ENCODE measurements around the gene TKFC.

DNA sequence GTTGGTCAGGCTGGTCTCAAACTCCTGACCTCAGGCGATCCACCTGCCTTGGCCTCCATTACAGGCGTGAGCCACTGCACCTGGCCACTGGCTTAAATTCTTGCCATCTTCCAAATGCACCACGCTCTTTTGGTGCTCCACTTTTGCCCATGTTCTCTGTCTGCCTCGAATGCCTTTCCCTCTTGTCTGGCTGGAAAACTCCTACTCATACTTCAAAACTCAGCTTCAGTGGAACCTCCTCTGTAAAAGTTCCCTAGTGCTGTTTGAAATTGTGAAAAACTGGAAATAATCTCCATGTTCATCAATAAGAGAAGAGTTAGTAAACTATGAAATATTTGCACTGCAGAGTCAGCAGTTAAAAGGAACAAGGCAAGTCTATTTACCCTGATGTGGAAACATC, 49.4 kb upstream of the TKFC start:
- TF ChIP-seq, protein P1, sequence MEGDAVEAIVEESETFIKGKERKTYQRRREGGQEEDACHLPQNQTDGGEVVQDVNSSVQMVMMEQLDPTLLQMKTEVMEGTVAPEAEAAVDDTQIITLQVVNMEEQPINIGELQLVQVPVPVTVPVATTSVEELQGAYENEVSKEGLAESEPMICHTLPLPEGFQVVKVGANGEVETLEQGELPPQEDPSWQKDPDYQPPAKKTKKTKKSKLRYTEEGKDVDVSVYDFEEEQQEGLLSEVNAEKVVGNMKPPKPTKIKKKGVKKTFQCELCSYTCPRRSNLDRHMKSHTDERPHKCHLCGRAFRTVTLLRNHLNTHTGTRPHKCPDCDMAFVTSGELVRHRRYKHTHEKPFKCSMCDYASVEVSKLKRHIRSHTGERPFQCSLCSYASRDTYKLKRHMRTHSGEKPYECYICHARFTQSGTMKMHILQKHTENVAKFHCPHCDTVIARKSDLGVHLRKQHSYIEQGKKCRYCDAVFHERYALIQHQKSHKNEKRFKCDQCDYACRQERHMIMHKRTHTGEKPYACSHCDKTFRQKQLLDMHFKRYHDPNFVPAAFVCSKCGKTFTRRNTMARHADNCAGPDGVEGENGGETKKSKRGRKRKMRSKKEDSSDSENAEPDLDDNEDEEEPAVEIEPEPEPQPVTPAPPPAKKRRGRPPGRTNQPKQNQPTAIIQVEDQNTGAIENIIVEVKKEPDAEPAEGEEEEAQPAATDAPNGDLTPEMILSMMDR (IDR thresholded peaks at IDR 0.05), result no peak
- TF ChIP-seq POLR2A (IDR thresholded peaks at IDR 0.05), result no peak
